Smooth muscle cell of the brain vasculature (primary cell): ENCODE data around the gene DAPL1.
A peak's percentile ranks its signal among the peaks of the same experiment; 100 is the strongest.

ENCODE experiments used
- DNase-seq: peaks from one replicate; pipeline ENCODE4 v3.0.0-alpha.2; 2012; ENCODE audit warnings: low read depth, low spot score

Gene DAPL1, protein sequence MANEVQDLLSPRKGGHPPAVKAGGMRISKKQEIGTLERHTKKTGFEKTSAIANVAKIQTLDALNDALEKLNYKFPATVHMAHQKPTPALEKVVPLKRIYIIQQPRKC

GRCh38 chr2:158795195-158795924, at the start of gene DAPL1:
Gene DAPL1, plus strand, starts transcription at chr2:158795317. Its CDS starts 56 bp downstream, at chr2:158795373.
- no peak for DNase-seq

DNA sequence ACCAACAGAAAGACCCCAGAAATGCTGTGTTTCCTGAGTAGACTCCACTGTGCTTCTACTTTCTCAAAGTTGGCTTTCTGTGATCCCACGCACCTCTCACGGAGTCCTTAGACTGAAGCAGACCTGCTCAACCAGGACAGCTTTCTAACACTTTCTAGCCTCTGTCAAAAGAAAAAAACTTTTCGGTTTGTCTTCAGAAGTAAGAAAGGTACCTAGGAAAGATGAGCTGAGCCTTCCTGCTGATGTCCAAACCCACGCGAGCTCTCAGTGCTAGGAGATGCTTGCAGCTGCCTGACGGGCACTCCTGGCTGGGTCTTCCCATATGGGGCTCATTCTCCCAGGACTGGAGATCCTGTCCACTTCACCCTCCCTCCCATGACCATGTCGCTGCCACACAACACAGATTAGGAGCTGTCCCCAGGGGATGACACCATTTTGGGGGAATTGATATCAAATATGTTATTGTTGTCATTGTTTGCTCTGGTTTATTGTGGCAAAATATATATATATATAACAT, 49.2 kb upstream of the DAPL1 start:
- DNase-seq = no peak

DNA sequence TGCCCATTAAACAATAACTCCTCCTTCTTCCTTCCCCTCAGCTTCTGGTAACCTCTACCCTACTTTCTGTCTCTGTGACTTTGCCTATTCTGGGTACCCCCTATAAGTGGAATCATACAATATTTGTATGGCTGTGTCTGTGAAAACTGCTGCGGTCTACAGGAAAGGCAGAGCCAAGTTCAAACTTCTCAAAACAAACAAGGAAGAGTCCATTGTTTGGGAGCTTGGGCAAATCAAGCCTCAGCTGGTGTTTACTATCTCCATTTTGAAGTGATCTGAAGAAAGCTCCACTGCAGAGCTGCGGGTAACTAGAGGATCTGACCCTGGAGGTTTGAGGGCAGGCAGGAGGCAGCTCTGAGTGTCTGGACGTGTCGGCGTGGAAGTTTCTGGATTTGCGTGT, 48.6 kb upstream of the DAPL1 start:
- no peak for DNase-seq

DNA sequence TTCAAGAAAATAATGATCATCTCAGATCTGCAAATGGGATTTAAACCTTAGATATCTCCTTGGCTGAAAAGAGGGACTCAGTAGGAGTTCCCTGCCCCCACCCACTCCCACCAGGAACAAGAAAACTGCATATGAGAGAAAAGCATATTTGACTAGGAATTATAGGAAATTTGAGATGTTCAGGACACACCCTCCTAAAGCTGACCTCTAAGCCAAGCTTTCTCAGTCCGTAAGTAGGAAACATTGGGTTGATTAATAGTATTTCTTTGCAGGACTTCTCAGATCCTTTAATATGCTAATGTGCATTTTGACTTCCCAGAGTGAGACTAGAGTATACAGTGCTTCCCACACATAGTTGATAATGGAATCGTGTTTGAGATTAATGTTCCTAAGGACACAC, 47.8 kb upstream of the DAPL1 start:
- DNase-seq = no peak

- no peak for DNase-seq
Observed at GRCh38 chr2:158748926-158749590, 46.1 kb upstream of the DAPL1 start.

GRCh38 chr2:158750458-158751125, 44.5 kb upstream of the DAPL1 start:
- DNase-seq = no peak

- peak; percentile 47 for DNase-seq
Observed at GRCh38 chr2:158753641-158754611, 41.2 kb upstream of the DAPL1 start.

DNA sequence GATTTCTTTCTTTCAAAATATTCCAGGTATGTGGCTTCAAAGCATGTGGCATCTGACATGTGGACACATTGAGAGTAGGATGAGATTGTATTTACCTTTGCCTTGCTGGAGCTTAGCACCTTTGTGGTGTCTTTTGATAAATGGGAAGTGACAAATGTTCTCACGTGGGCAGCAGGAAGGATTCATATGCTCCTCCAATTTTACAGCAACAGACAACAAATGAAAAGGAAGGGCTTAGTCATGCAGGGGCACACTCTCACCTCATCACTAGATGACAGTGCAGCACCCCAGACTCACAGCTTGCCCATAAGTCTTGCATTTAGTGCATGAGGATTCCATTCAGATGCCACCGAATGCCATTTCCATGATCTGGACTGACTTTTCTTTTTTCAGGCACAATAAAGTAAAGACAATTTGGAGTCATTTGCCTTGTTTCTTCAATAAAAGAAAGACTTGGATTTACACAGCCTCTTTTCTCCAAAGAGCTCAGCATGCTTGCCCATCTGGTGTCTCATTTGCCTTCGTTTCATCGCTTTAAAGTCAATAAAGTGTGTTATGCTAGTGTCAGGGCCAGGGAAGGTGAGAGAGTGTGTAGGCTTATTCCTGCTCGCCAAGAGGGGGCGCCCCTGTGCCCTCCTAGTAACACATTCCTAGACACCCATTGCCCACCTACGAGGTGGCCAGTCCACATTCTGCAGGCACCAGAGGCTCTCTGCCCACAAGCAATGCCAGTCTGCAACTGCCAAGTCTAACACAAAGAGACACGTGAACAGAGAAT, 39.6 kb upstream of the DAPL1 start:
- DNase-seq = no peak

- no peak for DNase-seq
Observed at GRCh38 chr2:158756331-158756730, 38.8 kb upstream of the DAPL1 start.

GRCh38 chr2:158756976-158757375, 38.1 kb upstream of the DAPL1 start:
- no peak for DNase-seq

GRCh38 chr2:158760887-158761286, 34.2 kb upstream of the DAPL1 start:
- DNase-seq = no peak

- no peak for DNase-seq
Observed at GRCh38 chr2:158761621-158762020, 33.5 kb upstream of the DAPL1 start.

GRCh38 chr2:158762336-158762735, 32.8 kb upstream of the DAPL1 start:
- no peak for DNase-seq

DNA sequence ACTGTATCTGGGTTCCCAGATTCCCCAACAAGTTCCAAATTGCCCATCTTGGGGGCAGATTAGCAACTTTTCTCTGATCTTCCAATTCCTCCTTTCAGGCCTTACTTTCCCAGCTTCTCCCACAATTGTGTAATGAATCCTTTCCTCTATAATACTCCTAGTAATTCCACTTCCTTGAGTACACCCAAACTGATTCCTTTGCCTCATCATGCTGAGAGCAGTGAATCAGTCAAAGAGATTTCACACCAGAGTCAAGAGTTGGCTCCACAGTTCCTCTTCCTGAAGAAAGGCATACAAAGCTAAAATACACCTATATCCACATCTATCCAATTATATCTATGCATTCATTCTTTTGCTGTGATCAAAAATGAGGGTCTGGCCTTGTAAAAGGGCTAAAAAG, 28.6 kb upstream of the DAPL1 start:
- DNase-seq = no peak

- no peak for DNase-seq
Observed at GRCh38 chr2:158772306-158773078, 22.6 kb upstream of the DAPL1 start.

- no peak for DNase-seq
Observed at GRCh38 chr2:158773121-158773520, 22.0 kb upstream of the DAPL1 start.

DNA sequence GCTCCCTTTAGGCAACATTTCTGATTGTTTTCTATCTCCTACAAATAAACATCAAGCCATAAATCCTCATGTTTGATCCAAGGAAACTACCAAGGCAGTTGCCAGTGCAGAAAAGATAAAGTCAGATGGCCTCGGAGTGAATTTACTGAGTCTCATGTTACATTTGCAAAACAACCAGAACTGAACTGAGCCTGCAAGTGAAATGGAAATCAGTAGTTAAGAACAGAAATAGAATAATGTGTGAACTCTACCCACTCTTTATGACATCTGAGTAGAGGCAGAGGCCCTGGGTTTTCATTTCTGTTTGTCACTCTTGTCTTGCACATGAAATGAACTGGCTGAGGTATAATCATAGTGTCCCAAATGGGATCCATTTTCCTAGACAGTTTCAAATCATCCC, 20.4 kb upstream of the DAPL1 start:
- no peak for DNase-seq

DNA sequence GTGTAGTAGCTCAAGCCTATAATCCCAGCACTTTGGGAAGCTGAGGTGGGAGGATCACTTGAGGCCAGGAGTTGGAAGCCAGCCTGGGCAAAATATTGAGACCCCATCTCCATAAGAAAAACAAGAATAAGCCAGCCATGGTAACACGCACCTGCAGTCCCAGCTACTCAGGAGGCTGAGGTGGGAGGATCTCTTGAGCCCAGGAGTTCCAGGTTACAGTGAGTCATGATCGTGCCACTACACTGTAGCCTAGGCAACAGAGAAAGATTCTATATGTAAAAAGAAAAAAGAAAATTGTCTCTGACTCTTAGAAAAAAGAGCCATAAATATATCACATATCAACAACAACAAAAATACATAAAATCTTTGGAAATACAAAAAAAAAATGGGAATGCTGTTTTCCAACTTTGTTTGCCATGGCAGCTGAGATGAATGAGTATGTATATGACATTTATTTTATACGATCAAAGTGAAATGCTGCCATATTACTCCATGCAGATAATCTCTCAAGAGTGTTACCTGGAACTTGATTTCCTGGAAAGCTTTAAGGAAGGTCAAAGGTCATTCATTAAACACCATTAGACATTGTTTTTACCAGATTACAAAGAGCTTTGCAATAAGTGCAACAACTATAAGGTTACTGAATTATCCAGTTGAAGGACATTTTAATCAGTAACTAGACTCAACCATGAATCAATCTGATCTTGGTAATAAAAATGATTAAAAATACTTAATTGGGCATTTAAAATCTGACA, 19.7 kb upstream of the DAPL1 start:
- no peak for DNase-seq

DNA sequence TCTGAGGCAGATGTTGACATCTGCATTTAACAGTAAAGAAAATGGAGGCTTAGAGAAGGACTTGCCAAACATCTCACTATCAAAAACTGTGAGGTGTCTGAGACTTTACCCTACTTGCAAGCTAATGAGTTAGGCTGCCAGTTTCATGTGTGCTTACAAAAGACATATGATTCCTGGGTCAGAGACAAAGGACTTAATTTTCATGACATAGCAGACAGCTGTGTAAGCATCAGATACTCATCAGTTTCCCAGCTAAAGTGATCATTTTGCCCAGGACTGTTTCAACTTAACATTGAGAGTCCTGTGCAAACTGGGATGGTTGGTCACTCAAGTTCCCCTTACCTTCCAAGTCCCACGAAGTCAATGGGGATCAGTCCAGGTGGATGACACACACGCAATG, 18.9 kb upstream of the DAPL1 start:
- no peak for DNase-seq
